Loucy (cell line): ENCODE results near the gene FSTL4.

Experiments
- CTCF ChIP-seq: fragments of 200-600 bp; sonication (generic); conservative IDR thresholded peaks from 2 replicates; pipeline ENCODE4 v1.5.1; 2014; ENCODE audit warnings: mild to moderate bottlenecking, antibody characterized with exemption, low read length
- EZH2phosphoT487 ChIP-seq: fragments of 200-600 bp; IDR thresholded peaks from 2 replicates; pipeline ENCODE4 v1.6.1; 2018; ENCODE audit warnings: antibody characterized with exemption, mild to moderate bottlenecking, moderate library complexity, borderline replicate concordance

GRCh38 chr5:133304178-133304577 lies 308.2 kb downstream of the FSTL4 start:
- TF ChIP-seq CTCF = no peak
- TF ChIP-seq EZH2phosphoT487 = no peak
